GM12873 (cell line): Measurements from ENCODE around the gene RANGRF.

Experiments used
- TF ChIP-seq, protein P1 (sequence below): IDR thresholded peaks from 2 replicates; pipeline ENCODE4 v1.5.1; 2012; ENCODE audit warnings: low read depth, mild to moderate bottlenecking, moderate library complexity, low read length, control low read depth; ENCODE audit not compliant: insufficient read depth; ENCODE audit errors: missing control alignments

The RANGRF gene

GRCh38 chr17:8275421-8276290 lies 12.8 kb upstream of the RANGRF start:
- TF ChIP-seq, protein P1, sequence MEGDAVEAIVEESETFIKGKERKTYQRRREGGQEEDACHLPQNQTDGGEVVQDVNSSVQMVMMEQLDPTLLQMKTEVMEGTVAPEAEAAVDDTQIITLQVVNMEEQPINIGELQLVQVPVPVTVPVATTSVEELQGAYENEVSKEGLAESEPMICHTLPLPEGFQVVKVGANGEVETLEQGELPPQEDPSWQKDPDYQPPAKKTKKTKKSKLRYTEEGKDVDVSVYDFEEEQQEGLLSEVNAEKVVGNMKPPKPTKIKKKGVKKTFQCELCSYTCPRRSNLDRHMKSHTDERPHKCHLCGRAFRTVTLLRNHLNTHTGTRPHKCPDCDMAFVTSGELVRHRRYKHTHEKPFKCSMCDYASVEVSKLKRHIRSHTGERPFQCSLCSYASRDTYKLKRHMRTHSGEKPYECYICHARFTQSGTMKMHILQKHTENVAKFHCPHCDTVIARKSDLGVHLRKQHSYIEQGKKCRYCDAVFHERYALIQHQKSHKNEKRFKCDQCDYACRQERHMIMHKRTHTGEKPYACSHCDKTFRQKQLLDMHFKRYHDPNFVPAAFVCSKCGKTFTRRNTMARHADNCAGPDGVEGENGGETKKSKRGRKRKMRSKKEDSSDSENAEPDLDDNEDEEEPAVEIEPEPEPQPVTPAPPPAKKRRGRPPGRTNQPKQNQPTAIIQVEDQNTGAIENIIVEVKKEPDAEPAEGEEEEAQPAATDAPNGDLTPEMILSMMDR = no peak

DNA sequence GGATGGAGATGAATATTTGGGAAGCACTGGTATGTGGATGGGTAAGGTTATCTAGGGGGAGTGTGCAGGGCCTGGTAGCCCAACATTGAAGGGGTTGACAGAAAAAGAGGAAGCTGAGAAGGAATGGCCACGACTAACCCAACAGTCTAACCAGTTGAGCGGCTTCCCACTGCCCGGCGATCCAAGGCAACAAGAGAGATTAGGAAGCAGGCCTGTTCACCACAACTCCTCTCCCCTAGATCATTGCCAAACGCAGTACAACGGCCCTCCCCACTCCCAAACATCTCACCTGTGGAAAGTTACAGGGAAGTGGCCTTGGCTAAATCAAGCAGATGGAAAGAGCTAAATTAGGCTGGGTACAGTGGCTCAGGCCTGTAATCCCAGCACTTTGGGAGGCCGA lies 11.2 kb upstream of the RANGRF start:
- TF ChIP-seq, protein P1 = no peak

- TF ChIP-seq, protein P1 = no peak
These were observed 6.1 kb upstream of the RANGRF start for GRCh38 chr17:8282345-8282744.

DNA sequence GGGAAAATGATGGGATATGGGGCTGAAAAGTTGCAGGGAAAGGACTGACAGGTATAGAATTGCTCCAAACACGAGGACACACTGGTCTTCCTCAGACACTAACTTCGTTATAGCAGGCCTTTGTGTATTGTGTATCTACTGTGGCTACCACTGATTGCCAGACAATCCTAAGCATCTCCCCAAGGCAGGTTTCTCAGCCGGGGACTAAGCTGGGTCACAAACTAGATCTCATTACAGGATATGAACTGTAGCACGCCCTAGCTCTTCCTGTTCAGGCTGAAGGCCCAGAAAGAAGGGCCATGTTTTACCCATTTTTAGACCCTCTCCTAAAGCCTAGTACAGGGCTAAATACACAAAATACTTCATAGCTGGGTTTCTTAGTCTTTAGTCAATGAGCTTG lies 5.1 kb upstream of the RANGRF start:
- TF ChIP-seq, protein P1 = no peak

- TF ChIP-seq, protein P1 = no peak
These were observed 4.3 kb upstream of the RANGRF start for GRCh38 chr17:8284126-8284525.

DNA sequence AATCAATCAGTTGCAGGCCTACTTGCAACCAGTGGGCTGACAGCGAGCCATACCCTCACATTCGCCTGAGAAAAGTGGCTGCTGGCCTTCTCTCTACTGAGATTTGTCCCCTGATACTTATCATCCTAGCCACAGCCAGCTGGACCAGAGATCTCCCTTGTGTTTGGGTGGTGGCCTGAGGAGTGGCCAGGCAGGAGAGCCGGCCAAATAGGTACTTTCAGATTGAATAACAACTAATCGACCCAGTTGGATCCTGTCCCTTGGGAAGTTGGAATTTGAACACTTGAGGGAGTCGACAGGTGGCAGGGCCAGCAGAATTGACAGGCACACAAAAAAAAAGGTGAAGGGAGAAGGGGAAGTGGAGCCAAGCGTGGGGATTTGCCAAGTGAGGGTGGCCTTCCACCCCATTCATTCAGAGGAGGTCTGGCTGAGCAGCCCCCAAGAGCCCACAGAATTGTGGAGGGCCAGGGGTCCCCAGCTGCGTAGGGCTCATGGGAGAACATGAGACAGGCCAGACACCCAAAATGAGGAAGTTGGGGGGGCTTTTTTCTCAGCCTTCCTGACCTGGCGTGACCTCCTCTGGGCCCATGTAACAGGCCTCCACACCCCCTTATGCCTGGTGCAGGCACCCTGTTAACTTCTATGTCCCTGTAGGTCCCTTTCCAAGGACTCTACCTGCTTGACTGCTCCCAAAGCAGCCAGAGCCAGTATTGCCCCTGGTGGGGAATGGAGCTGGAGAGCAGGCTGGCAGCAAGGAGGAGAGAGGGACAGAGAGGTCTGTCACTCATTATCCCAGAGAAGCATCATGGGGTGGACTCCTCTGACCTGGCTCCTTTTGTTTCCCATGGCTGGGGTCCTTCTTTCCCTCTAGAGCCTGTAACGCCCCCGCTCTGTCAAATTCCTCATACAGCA lies 2.9 kb upstream of the RANGRF start:
- TF ChIP-seq, protein P1 = no peak

GRCh38 chr17:8287651-8288335 lies 677 bp upstream of the RANGRF start:
- TF ChIP-seq, protein P1 = no peak
